Body of pancreas (tissue), 4 donors: Measurements from ENCODE around the gene CLK4. TPM values are rescaled to one million over a fixed set of nuclear protein-coding genes. Genes with fewer than 3 reads are reported as not detected.

Experiments
- ATAC-seq: fragments of 150-250 bp; one replicate; pipeline ENCODE4 v1.9.1; 2016
- DNase-seq, 4 donors: peaks; one replicate each; pipeline ENCODE4 v3.0.0-alpha.2; 2019
- H3K27ac ChIP-seq, 4 donors: fragments of 200-600 bp; sonication (generic); 1 replicate in 3 of 4; 2 replicates in 1 of 4; pipeline versions ENCODE4 v1.5.1 to v1.6.1; 2016 to 2019; ENCODE audit warnings: mild to moderate bottlenecking in 1 of 4, mixed read lengths in 1 of 4, moderate library complexity in 1 of 4
- H3K27me3 ChIP-seq, 2 donors: fragments of 200-600 bp; sonication (generic); one replicate each; pipeline ENCODE4 v1.6.0; 2016; ENCODE audit warnings: mild to moderate bottlenecking in 1 of 2
- H3K36me3 ChIP-seq, 2 donors: fragments of 200-600 bp; sonication (generic); replicated peaks in 1 of 2; 2 replicates each; pipeline ENCODE4 v1.5.1; 2016; ENCODE audit warnings: low read depth in 2 of 2; ENCODE audit not compliant: insufficient read depth in 1 of 2
- H3K4me1 ChIP-seq: fragments of 200-600 bp; sonication (generic); one replicate; pipeline ENCODE4 v1.6.0; 2016
- H3K4me3 ChIP-seq, 2 donors: fragments of 200-600 bp; sonication (generic); 1 replicate in 1 of 2; 2 replicates in 1 of 2; pipeline ENCODE4 v1.5.1; 2016 to 2019
- H3K9me3 ChIP-seq, 3 donors: fragments of 200-600 bp; sonication (generic); 1 replicate in 2 of 3; 2 replicates in 1 of 3; pipeline ENCODE4 v1.5.1; 2016
- CTCF ChIP-seq, 7 experiments: fragments of 450-650 bp in 4 of 7; fragments of 200-600 bp in 3 of 7; sonication (generic) in 3 of 7; IDR thresholded peaks; one replicate each; pipeline ENCODE4 v1.5.1; 2016 to 2019; ENCODE audit warnings: antibody characterized with exemption in 7 of 7
- POLR2A ChIP-seq, 3 donors: fragments of 450-650 bp; IDR thresholded peaks; one replicate each; pipeline ENCODE4 v1.6.1; 2016; ENCODE audit warnings: antibody characterized with exemption in 3 of 3, mild to moderate bottlenecking in 2 of 3
- WGBS, 2 donors: methylation state at CpG; one replicate each; pipeline ENCODE4 v1.1.5; 2017; 5-methylcytosine and 5-hydroxymethylcytosine counted together
- intact Hi-C: fragments of 100-400 bp; cut with DNase I; formaldehyde crosslinking; loops from one replicate; pipeline ENCODE4 v1.15.1; 2023
- total RNA-seq, 2 donors: library from RNA; depleted of rRNA; stranded (reverse); fragments of >200 nt; gene quantifications; one replicate each; pipeline ENCODE4 v1.1.0, GENCODE V29; 2016

CLK4 gene
- total RNA-seq, 2 donors from 2014 or later = 46.5 to 49.0 TPM

GRCh38 chr5:178672630-178673029 is 45.8 kb upstream of the CLK4 start:
- intact Hi-C loops = no loop called here
- TF ChIP-seq POLR2A (IDR thresholded peaks at IDR 0.05) = no peak
- no peak for TF ChIP-seq CTCF (IDR thresholded peaks at IDR 0.05)
- DNase-seq = no peak
- 74 to 82% methylated on average over 4 of the region's 4 CpGs for WGBS, 2 donors
- Histone ChIP-seq H3K9me3 (no peaks in the 10 kb centered on the region), H3K27ac (no peak overlapping the region), H3K4me1 (peaks cover under 1% of the 10 kb centered on the region), H3K4me3 (no peak overlapping the region), H3K27me3 (no peaks in the 10 kb centered on the region), H3K36me3 (no peaks in the 10 kb centered on the region)
- ATAC-seq = no peak

GRCh38 chr5:178671602-178672144 is 44.8 kb upstream of the CLK4 start:
- no peaks in the 10 kb centered on the region for H3K36me3 ChIP-seq
- WGBS, 2 donors = 57 to 62% methylated on average over 7 of the region's 7 CpGs
- no peak overlapping the region for H3K4me3 ChIP-seq
- TF ChIP-seq POLR2A (IDR thresholded peaks at IDR 0.05) (no peak), CTCF (IDR thresholded peaks at IDR 0.05) (no peak)
- no peak for DNase-seq
- ATAC-seq = no peak
- intact Hi-C loops = no loop called here
- no peaks in the 10 kb centered on the region for H3K4me1 ChIP-seq
- no peaks in the 10 kb centered on the region for H3K27me3 ChIP-seq
- no peak overlapping the region for H3K27ac ChIP-seq
- H3K9me3 ChIP-seq = no peaks in the 10 kb centered on the region

GRCh38 chr5:178670351-178670885 is 43.6 kb upstream of the CLK4 start:
- Histone ChIP-seq H3K4me1 (no peaks in the 10 kb centered on the region), H3K36me3 (no peaks in the 10 kb centered on the region), H3K27ac (no peak overlapping the region), H3K4me3 (no peak overlapping the region), H3K9me3 (no peaks in the 10 kb centered on the region), H3K27me3 (no peaks in the 10 kb centered on the region)
- no peak for DNase-seq
- WGBS, 2 donors = 75 to 80% methylated on average over 10 of the region's 10 CpGs
- TF ChIP-seq POLR2A (IDR thresholded peaks at IDR 0.05) = no peak
- TF ChIP-seq CTCF (IDR thresholded peaks at IDR 0.05) = no peak
- no peak for ATAC-seq
- intact Hi-C loops = no loop called here

GRCh38 chr5:178668579-178668978 is 41.7 kb upstream of the CLK4 start:
- intact Hi-C loops = no loop called here
- H3K27ac ChIP-seq = no peak overlapping the region

More at GRCh38 chr5:178668579-178668978, 41.7 kb upstream of the CLK4 start:
- TF ChIP-seq POLR2A (IDR thresholded peaks at IDR 0.05) (no peak), CTCF (IDR thresholded peaks at IDR 0.05) (no peak)
- no peaks in the 10 kb centered on the region for H3K27me3 ChIP-seq
- H3K4me1 ChIP-seq = no peaks in the 10 kb centered on the region
- no peak for DNase-seq
- no peak for ATAC-seq
- no peaks in the 10 kb centered on the region for H3K9me3 ChIP-seq
- no peaks in the 10 kb centered on the region for H3K36me3 ChIP-seq
- 71 to 79% methylated on average over 7 of the region's 7 CpGs for WGBS, 2 donors
- H3K4me3 ChIP-seq = no peak overlapping the region
